ENCODE data around the gene DDAH1.

Gene DDAH1

GRCh38 chr1:85274969-85275453 lies 189.9 kb downstream of the DDAH1 start:
- Histone ChIP-seq H3K9ac (ENCODE audit: low read depth, low read length, poor library complexity, severe bottlenecking) (peak overlapping the region; percentile 85), H3K36me3 (ENCODE audit: insufficient read depth, low read length) (peaks cover 8% of the 10 kb centered on the region; the same call in 1 of the 2 replicates), H3K4me2 (ENCODE audit: low read depth, low read length, poor library complexity, severe bottlenecking) (peak overlapping the region; percentile 82), H4K20me1 (ENCODE audit: insufficient read depth, low read length, poor library complexity, severe bottlenecking) (peaks cover 47% of the 10 kb centered on the region), H3K79me2 (ENCODE audit: insufficient read depth, low read length) (peaks cover 58% of the 10 kb centered on the region), H3K27me3 (ENCODE audit: insufficient read depth, low read length, poor library complexity, severe bottlenecking) (no peaks in the 10 kb centered on the region), H3K4me3 (ENCODE audit: low read length, poor library complexity, severe bottlenecking) (peak overlapping the region; percentile 90), H3K9me3 (ENCODE audit: insufficient read depth, low read depth, low read length) (no peaks in the 10 kb centered on the region), H3K9me2 (replicated peaks; ENCODE audit: low read depth, low read length) (no peaks in the 10 kb centered on the region), H2AFZ (ENCODE audit: low read length) (no peak overlapping the region), H3K4me1 (ENCODE audit: insufficient read depth, low read length, poor library complexity, severe bottlenecking) (peaks cover 42% of the 10 kb centered on the region), H3F3A (ENCODE audit: low read depth) (no peaks in the 10 kb centered on the region)
- TF ChIP-seq, protein P1, sequence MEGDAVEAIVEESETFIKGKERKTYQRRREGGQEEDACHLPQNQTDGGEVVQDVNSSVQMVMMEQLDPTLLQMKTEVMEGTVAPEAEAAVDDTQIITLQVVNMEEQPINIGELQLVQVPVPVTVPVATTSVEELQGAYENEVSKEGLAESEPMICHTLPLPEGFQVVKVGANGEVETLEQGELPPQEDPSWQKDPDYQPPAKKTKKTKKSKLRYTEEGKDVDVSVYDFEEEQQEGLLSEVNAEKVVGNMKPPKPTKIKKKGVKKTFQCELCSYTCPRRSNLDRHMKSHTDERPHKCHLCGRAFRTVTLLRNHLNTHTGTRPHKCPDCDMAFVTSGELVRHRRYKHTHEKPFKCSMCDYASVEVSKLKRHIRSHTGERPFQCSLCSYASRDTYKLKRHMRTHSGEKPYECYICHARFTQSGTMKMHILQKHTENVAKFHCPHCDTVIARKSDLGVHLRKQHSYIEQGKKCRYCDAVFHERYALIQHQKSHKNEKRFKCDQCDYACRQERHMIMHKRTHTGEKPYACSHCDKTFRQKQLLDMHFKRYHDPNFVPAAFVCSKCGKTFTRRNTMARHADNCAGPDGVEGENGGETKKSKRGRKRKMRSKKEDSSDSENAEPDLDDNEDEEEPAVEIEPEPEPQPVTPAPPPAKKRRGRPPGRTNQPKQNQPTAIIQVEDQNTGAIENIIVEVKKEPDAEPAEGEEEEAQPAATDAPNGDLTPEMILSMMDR (conservative IDR thresholded peaks at IDR 0.05; ENCODE audit: low read length) = no peak
- no peak for TF ChIP-seq EZH2phosphoT487 (IDR thresholded peaks at IDR 0.05; ENCODE audit: borderline replicate concordance)

DNA sequence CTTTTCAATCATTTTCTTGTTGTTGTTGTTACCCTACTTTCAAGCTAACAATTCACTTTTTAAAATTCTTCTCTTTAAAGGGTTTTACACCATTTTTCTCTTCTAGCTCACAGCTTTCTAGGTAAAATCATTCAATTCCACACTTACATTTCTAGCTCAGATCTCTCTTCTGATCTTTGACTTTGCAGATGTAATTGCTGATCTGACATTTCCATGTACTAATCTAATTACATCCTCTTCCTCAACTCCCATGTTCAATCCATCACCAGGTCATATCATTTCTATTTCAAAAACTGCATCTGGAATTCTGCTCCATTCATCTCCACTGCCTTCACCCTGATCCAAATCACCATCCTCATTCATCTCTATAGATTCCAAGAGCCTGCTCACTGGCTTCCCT lies 191.6 kb downstream of the DDAH1 start:
- Histone ChIP-seq H4K20me1 (ENCODE audit: insufficient read depth, low read length, poor library complexity, severe bottlenecking) (peaks cover 47% of the 10 kb centered on the region), H3K9me3 (ENCODE audit: insufficient read depth, low read depth, low read length) (no peaks in the 10 kb centered on the region), H3K9me2 (replicated peaks; ENCODE audit: low read depth, low read length) (no peaks in the 10 kb centered on the region), H3K79me2 (ENCODE audit: insufficient read depth, low read length) (peaks cover 73% of the 10 kb centered on the region), H3K4me1 (ENCODE audit: insufficient read depth, low read length, poor library complexity, severe bottlenecking) (peaks cover 49% of the 10 kb centered on the region), H3K9ac (ENCODE audit: low read depth, low read length, poor library complexity, severe bottlenecking) (peak overlapping the region; percentile 85), H3F3A (ENCODE audit: low read depth) (no peaks in the 10 kb centered on the region), H3K4me3 (ENCODE audit: low read length, poor library complexity, severe bottlenecking) (peak overlapping the region; percentile 90), H2AFZ (ENCODE audit: low read length) (no peak overlapping the region), H3K4me2 (ENCODE audit: low read depth, low read length, poor library complexity, severe bottlenecking) (peak overlapping the region; percentile 82), H3K36me3 (ENCODE audit: insufficient read depth, low read length) (peaks cover 22% of the 10 kb centered on the region; the same call in 1 of the 2 replicates), H3K27me3 (ENCODE audit: insufficient read depth, low read length, poor library complexity, severe bottlenecking) (no peaks in the 10 kb centered on the region)
- no peak for TF ChIP-seq EZH2phosphoT487 (IDR thresholded peaks at IDR 0.05; ENCODE audit: borderline replicate concordance)
- TF ChIP-seq, protein P1 (conservative IDR thresholded peaks at IDR 0.05; ENCODE audit: low read length) = no peak

DNA sequence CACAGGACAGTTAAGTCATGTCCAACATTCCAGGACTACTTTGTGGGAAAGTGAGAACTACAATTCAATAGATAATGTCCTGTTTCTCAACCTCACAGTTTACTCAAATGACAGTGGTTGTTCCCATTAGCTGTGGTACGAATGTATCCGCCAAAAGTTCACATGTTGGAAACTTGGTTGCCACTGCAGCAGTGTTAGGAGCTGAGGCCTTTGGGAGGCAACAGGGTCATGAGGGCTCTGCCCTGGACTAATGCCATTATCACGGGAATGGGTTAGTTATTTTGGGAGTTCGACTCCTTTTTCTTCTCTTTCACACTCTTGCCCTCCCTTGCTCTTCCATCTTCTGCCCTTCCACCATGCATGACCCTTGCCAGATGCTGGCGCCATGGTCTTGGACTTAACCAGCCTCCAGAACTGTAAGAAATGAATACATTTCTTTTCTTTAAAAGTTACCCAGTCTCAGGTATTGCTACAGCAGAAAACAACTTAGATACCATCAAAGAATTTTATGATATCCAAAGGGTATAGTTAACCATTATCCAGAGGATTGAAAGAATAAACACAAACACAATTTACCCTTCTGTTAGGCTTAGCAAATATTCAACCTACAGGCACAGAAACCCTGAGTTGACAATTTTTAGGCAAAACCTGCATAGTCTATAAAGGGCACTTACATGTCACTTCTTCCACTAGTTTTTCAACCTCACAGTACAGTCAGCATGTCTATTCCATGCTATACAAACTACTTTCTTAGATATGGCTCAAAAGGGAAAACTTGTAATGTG lies 196.0 kb downstream of the DDAH1 start:
- peaks cover 30% of the 10 kb centered on the region for H3K4me1 ChIP-seq (ENCODE audit: insufficient read depth, low read length, poor library complexity, severe bottlenecking)
- H3K9me3 ChIP-seq (ENCODE audit: insufficient read depth, low read depth, low read length) = no peaks in the 10 kb centered on the region
- no peaks in the 10 kb centered on the region for H3F3A ChIP-seq (ENCODE audit: low read depth)
- H3K4me3 ChIP-seq (ENCODE audit: low read length, poor library complexity, severe bottlenecking) = peak overlapping the region; percentile 26
- H3K9me2 ChIP-seq (replicated peaks; ENCODE audit: low read depth, low read length) = no peaks in the 10 kb centered on the region
- H3K4me2 ChIP-seq (ENCODE audit: low read depth, low read length, poor library complexity, severe bottlenecking) = peak overlapping the region; percentile 82
- no peak overlapping the region for H3K9ac ChIP-seq (ENCODE audit: low read depth, low read length, poor library complexity, severe bottlenecking)
- H2AFZ ChIP-seq (ENCODE audit: low read length) = no peak overlapping the region
- no peaks in the 10 kb centered on the region for H3K27me3 ChIP-seq (ENCODE audit: insufficient read depth, low read length, poor library complexity, severe bottlenecking)
- TF ChIP-seq EZH2phosphoT487 (IDR thresholded peaks at IDR 0.05; ENCODE audit: borderline replicate concordance) = no peak
- TF ChIP-seq, protein P1 (conservative IDR thresholded peaks at IDR 0.05; ENCODE audit: low read length) = no peak
- peaks cover 45% of the 10 kb centered on the region for H3K36me3 ChIP-seq (ENCODE audit: insufficient read depth, low read length)
- H3K79me2 ChIP-seq (ENCODE audit: insufficient read depth, low read length) = peaks cover 51% of the 10 kb centered on the region
- H4K20me1 ChIP-seq (ENCODE audit: insufficient read depth, low read length, poor library complexity, severe bottlenecking) = peaks cover 27% of the 10 kb centered on the region
